CD14-positive monocyte (primary cell): ENCODE measurements around the gene HOXC11. TPM values are rescaled to one million over a fixed set of nuclear protein-coding genes. Genes with fewer than 3 reads are reported as not detected.
A peak's percentile ranks its signal among the peaks of the same experiment; 100 is the strongest.

Experiments used
- DNase-seq, 3 donors: peaks; one replicate each; pipeline ENCODE4 v3.0.0-alpha.2; 2011 to 2022
- H2AFZ ChIP-seq: 2 replicates; pipeline ENCODE4 v1.6.0; 2012; ENCODE audit warnings: mild to moderate bottlenecking, low read depth, low read length, inconsistent platforms; ENCODE audit not compliant: insufficient read depth, poor library complexity, severe bottlenecking
- H3K27ac ChIP-seq, 2 donors: 1 replicate in 1 of 2; 2 replicates in 1 of 2; pipeline ENCODE4 v1.5.1; 2012 to 2013; ENCODE audit warnings: low read length in 2 of 2, control low read depth in 1 of 2, inconsistent platforms in 1 of 2, low read depth in 1 of 2, mild to moderate bottlenecking in 1 of 2
- H3K27me3 ChIP-seq, 2 donors: one replicate each; pipeline versions ENCODE4 v1.6.0 to v1.6.1; 2011 to 2013; ENCODE audit warnings: low read length in 2 of 2; ENCODE audit not compliant: control insufficient read depth in 2 of 2, insufficient read depth in 2 of 2
- H3K36me3 ChIP-seq, 2 donors: replicated peaks in 1 of 2; 1 replicate in 1 of 2; 2 replicates in 1 of 2; pipeline versions ENCODE4 v1.5.1 to v1.6.1; 2012 to 2013; ENCODE audit warnings: low read length in 2 of 2, control low read depth in 1 of 2, inconsistent platforms in 1 of 2, mild to moderate bottlenecking in 1 of 2; ENCODE audit not compliant: insufficient read depth in 2 of 2, control insufficient read depth in 1 of 2
- H3K4me1 ChIP-seq, 2 donors: 1 replicate in 1 of 2; 2 replicates in 1 of 2; pipeline versions ENCODE4 v1.5.1 to v1.6.1; 2012 to 2013; ENCODE audit warnings: low read length in 2 of 2, control low read depth in 1 of 2, inconsistent platforms in 1 of 2, mild to moderate bottlenecking in 1 of 2, moderate library complexity in 1 of 2; ENCODE audit not compliant: insufficient read depth in 2 of 2, control insufficient read depth in 1 of 2
- H3K4me2 ChIP-seq: replicated peaks from 2 replicates; pipeline ENCODE3; 2012; ENCODE audit warnings: low read length, moderate library complexity, mild to moderate bottlenecking; ENCODE audit not compliant: poor library complexity, severe bottlenecking; ENCODE audit errors: extremely low read depth
- H3K4me3 ChIP-seq, 3 experiments: fragments of 200-600 bp in 1 of 3; sonication (generic) in 1 of 3; replicated peaks in 1 of 3; 1 replicate in 2 of 3; 2 replicates in 1 of 3; pipeline ENCODE4 v1.5.1; 2011 to 2013; ENCODE audit warnings: low read length in 3 of 3, mild to moderate bottlenecking in 3 of 3, control low read depth in 2 of 3, low read depth in 2 of 3, inconsistent platforms in 1 of 3, moderate library complexity in 1 of 3
- H3K79me2 ChIP-seq: 2 replicates; pipeline ENCODE4 v1.6.0; 2012; ENCODE audit warnings: mild to moderate bottlenecking, control low read depth, inconsistent platforms, low read length, moderate library complexity; ENCODE audit not compliant: insufficient read depth
- H3K9ac ChIP-seq: 2 replicates; pipeline ENCODE4 v1.6.0; 2017; ENCODE audit warnings: low read length, mild to moderate bottlenecking; ENCODE audit not compliant: insufficient read depth, poor library complexity, severe bottlenecking
- H3K9me3 ChIP-seq, 2 donors: replicated peaks in 1 of 2; 1 replicate in 1 of 2; 2 replicates in 1 of 2; pipeline versions ENCODE4 v1.5.1 to v1.6.1; 2012 to 2013; ENCODE audit warnings: low read length in 2 of 2, control low read depth in 1 of 2; ENCODE audit not compliant: control insufficient read depth in 1 of 2, insufficient read depth in 1 of 2
- H4K20me1 ChIP-seq: 2 replicates; pipeline ENCODE4 v1.6.0; 2012; ENCODE audit warnings: mild to moderate bottlenecking, low read length, control low read depth, moderate library complexity; ENCODE audit not compliant: insufficient read depth
- H3K27ac Mint-ChIP-seq, 7 donors: one replicate each; pipeline ENCODE4 v1.8.0; 2020; ENCODE audit warnings: mild to moderate bottlenecking in 7 of 7, mixed read lengths in 7 of 7, moderate library complexity in 6 of 7, inconsistent platforms in 2 of 7
- H3K27me3 Mint-ChIP-seq, 3 donors: one replicate each; pipeline ENCODE4 v1.8.0; 2021 to 2022; ENCODE audit warnings: low read depth in 3 of 3, mild to moderate bottlenecking in 3 of 3, mixed read lengths in 3 of 3, moderate library complexity in 3 of 3, inconsistent platforms in 1 of 3
- H3K36me3 Mint-ChIP-seq, 2 donors: one replicate each; pipeline ENCODE4 v1.8.0; 2020; ENCODE audit warnings: mixed read lengths in 2 of 2, inconsistent platforms in 1 of 2, mild to moderate bottlenecking in 1 of 2
- H3K4me1 Mint-ChIP-seq: one replicate; pipeline ENCODE4 v1.8.0; 2020; ENCODE audit warnings: mild to moderate bottlenecking, mixed read lengths
- H3K4me3 Mint-ChIP-seq, 2 donors: one replicate each; pipeline ENCODE4 v1.8.0; 2020; ENCODE audit warnings: mild to moderate bottlenecking in 2 of 2, mixed read lengths in 2 of 2, moderate library complexity in 1 of 2
- H3K9me3 Mint-ChIP-seq, 7 donors: one replicate each; pipeline ENCODE4 v1.8.0; 2020 to 2022; ENCODE audit warnings: mixed read lengths in 7 of 7, mild to moderate bottlenecking in 6 of 7, moderate library complexity in 6 of 7, inconsistent platforms in 2 of 7
- WGBS: methylation state at CpG from one replicate; pipeline ENCODE4 v1.1.5; 2013; ENCODE audit warnings: missing lambda C conversion rate; ENCODE audit not compliant: insufficient coverage; 5-methylcytosine and 5-hydroxymethylcytosine counted together
- intact Hi-C, 2 donors: fragments of 100-400 bp; cut with micrococcal nuclease; formaldehyde crosslinking; loops; one replicate each; pipeline versions ENCODE4 v1.15.0 to v1.15.1; 2023
- polyA plus RNA-seq, 3 donors: library from polyadenylated mRNA; depleted of rRNA in 1 of 3; unstranded in 2 of 3; stranded (reverse) in 1 of 3; fragments of 300-500 nt in 2 of 3; fragments of >200 nt in 1 of 3; fragmentation: Illumina TruSeq in 2 of 3; gene quantifications; 1 replicate in 2 of 3; 2 replicates in 1 of 3; pipeline ENCODE4 v1.2.3, GENCODE V29; 2012 to 2021
- TF ChIP-seq, protein P1 (sequence below): fragments of 200-600 bp; IDR thresholded peaks from one replicate; pipeline ENCODE4 v1.8.0; 2022; ENCODE audit warnings: antibody characterized with exemption, mild to moderate bottlenecking

Gene HOXC11
- polyA plus RNA-seq, 3 donors: not detected

DNA sequence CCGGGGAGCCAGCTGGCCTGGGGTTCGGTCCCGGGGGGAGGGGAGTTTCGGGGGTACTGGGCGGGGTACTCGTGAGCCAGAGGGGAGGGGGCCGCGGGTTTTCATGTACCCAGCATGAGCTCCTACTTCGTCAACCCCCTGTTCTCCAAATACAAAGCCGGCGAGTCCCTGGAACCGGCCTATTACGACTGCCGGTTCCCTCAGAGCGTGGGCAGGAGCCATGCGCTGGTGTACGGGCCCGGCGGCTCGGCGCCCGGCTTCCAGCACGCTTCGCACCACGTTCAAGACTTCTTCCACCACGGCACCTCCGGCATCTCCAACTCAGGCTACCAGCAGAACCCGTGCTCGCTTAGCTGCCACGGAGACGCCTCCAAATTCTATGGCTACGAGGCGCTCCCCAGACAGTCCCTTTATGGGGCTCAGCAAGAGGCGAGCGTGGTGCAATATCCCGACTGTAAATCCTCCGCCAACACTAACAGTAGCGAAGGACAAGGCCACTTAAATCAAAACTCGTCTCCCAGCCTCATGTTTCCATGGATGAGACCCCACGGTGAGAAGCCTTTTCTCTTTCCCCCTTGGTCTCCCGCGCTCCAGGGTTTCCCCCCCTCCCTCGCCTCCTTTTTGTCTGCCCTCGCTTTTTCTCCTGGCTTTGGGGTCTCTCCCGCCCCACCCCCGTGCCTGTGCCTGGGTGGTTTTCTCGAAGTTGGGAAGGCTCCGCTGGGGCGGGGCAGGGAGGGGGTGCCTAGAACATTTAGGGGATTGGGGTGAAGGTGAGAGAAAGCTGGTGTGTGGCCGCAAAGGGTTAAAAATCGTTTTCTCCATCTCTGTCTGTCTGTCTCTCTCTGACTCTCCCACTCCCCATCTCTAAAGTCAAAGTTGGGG is 36.5 kb downstream of the HOXC11 start:
- WGBS: 3% methylated on average over 33 of the region's 51 CpGs
- peaks cover 0 to 40% (median 17%) of the 10 kb centered on the region in 7 donors for H3K9me3 Mint-ChIP-seq
- H3K4me3 Mint-ChIP-seq: peak overlapping the region in 1 of 2 donors; percentile 83
- Histone ChIP-seq H2AFZ (no peak overlapping the region), H4K20me1 (no peaks in the 10 kb centered on the region), H3K79me2 (no peaks in the 10 kb centered on the region), H3K4me1 (peaks cover 14 to 17% of the 10 kb centered on the region in 2 donors), H3K27me3 (peaks cover 85 to 98% of the 10 kb centered on the region in 2 donors), H3K36me3 (no peaks in the 10 kb centered on the region), H3K9me3 (peaks cover 2 to 58% of the 10 kb centered on the region in 2 donors), H3K4me3 (no peak overlapping the region), H3K4me2 (no peak overlapping the region), H3K27ac (no peak overlapping the region), H3K9ac (no peak overlapping the region)
- H3K27ac Mint-ChIP-seq: no peak overlapping the region
- TF ChIP-seq, protein P1, sequence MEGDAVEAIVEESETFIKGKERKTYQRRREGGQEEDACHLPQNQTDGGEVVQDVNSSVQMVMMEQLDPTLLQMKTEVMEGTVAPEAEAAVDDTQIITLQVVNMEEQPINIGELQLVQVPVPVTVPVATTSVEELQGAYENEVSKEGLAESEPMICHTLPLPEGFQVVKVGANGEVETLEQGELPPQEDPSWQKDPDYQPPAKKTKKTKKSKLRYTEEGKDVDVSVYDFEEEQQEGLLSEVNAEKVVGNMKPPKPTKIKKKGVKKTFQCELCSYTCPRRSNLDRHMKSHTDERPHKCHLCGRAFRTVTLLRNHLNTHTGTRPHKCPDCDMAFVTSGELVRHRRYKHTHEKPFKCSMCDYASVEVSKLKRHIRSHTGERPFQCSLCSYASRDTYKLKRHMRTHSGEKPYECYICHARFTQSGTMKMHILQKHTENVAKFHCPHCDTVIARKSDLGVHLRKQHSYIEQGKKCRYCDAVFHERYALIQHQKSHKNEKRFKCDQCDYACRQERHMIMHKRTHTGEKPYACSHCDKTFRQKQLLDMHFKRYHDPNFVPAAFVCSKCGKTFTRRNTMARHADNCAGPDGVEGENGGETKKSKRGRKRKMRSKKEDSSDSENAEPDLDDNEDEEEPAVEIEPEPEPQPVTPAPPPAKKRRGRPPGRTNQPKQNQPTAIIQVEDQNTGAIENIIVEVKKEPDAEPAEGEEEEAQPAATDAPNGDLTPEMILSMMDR: no peak
- intact Hi-C loops: loop anchor here in 1 of 2 donors (5.0 kb wide), 1 partner anchor 193 kb away; no protein-coding TSS in a partner anchor
- DNase-seq: no peak
- H3K27me3 Mint-ChIP-seq: peaks cover 97 to 98% (median 98%) of the 10 kb centered on the region in 3 donors
- H3K36me3 Mint-ChIP-seq: peaks cover 5 to 16% of the 10 kb centered on the region in 2 donors
- peaks cover 32% of the 10 kb centered on the region for H3K4me1 Mint-ChIP-seq

DNA sequence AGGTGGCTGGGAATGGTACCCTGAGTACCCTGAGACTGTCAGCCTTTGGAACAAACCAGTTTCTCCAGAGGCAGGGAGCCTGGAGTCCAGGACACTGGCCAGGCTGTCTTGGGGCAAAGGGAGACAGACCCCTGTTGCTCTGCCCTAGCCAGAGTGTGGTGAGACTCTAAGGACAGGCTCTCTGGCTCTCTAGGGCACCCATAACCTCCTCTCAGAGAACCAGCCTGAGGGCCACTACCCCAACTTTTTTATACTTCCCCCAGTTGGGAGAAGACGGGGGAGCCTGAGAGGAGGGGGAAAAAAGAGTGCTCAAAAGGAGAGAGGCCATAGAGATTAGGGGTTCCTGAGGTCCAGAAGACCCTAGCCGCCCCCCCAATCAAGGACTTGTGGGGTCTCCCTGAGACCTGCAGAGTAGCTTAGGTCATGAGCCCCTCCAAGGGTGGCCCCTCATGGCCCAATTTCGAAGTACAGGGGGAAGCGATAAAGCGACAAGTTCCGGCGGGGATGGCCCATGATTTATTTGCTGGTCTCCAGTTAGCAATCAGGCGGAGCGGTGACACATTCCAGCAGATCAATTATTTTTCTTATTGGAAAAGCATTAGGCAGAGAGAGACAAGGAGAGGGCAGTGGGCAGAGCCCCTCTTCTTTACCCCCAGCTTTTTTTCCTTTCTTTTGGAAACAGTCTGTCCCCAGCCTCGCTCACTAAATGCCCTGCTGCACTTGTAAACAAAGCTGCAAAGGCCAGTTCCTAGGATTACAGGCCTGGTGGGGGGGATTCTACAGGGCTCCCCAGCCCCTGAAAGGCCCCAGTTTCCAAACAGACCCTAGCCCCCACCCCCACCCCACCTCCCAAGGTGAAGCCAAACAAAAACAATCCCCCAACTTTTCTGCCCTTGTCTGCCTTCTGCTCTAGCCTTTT is 37.4 kb downstream of the HOXC11 start:
- WGBS: 0% methylated on average over 2 of the region's 10 CpGs
- H3K4me2 ChIP-seq: no peak overlapping the region

More for the DNA sequence above, 37.4 kb downstream of the HOXC11 start:
- Histone ChIP-seq H3K27ac (no peak overlapping the region), H3K79me2 (no peaks in the 10 kb centered on the region), H3K9me3 (peaks cover 2 to 49% of the 10 kb centered on the region in 2 donors), H2AFZ (no peak overlapping the region), H4K20me1 (no peaks in the 10 kb centered on the region), H3K4me1 (peaks cover 14 to 17% of the 10 kb centered on the region in 2 donors), H3K27me3 (peaks cover 86 to 98% of the 10 kb centered on the region in 2 donors), H3K36me3 (no peaks in the 10 kb centered on the region), H3K9ac (no peak overlapping the region), H3K4me3 (no peak overlapping the region)
- H3K36me3 Mint-ChIP-seq: peaks cover 5 to 14% of the 10 kb centered on the region in 2 donors
- peak overlapping the region in 1 of 2 donors; percentile 83 for H3K4me3 Mint-ChIP-seq
- H3K9me3 Mint-ChIP-seq: peaks cover 0 to 39% (median 14%) of the 10 kb centered on the region in 7 donors
- H3K27me3 Mint-ChIP-seq: peaks cover 97 to 98% (median 98%) of the 10 kb centered on the region in 3 donors
- H3K4me1 Mint-ChIP-seq: peaks cover 38% of the 10 kb centered on the region
- no peak for DNase-seq
- TF ChIP-seq, protein P1: no peak
- intact Hi-C loops: no loop called here
- H3K27ac Mint-ChIP-seq: no peak overlapping the region
